Neural progenitor cell (in vitro differentiated cells): ENCODE results near the gene ERICH4.
"Not testable (repeated sequence)": the region's sequence is repeated elsewhere in the genome, so short reads cannot be mapped to it uniquely, and the experiment has no call there.

Experiments used
- EZH2 ChIP-seq: fragments of 200-600 bp; sonication (generic); IDR thresholded peaks from 2 replicates; pipeline ENCODE4 v1.6.1; 2017; ENCODE audit warnings: antibody characterized with exemption, mild to moderate bottlenecking, moderate library complexity
- EZH2phosphoT487 ChIP-seq: fragments of 200-600 bp; sonication (generic); IDR thresholded peaks from 2 replicates; pipeline ENCODE4 v1.6.1; 2017; ENCODE audit warnings: antibody characterized with exemption
- TF ChIP-seq, protein P1 (sequence below): fragments of 200-600 bp; sonication (generic); IDR thresholded peaks from 2 replicates; pipeline ENCODE4 v1.5.1; 2017; ENCODE audit warnings: antibody characterized with exemption, mild to moderate bottlenecking

DNA sequence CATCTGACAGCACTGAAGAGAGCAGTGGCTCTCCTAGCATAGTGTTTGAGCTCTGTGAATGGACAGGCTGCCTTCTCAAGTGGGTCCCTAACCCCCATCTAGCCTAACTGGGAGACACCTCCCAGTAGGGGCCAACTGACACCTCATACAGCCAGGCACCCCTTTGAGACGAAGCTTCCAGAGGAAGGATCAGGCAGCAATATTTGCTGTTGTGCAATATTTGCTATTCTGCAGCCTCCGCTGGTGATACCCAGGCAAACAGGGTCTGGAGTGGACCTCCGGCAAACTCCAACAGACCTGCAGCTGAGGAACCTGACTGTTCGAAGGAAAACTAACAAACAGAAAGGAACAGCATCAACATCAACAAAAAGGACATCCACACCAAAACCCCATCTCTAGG, 44.0 kb downstream of the ERICH4 start:
- TF ChIP-seq EZH2, EZH2phosphoT487: not testable (repeated sequence)
- TF ChIP-seq, protein P1, sequence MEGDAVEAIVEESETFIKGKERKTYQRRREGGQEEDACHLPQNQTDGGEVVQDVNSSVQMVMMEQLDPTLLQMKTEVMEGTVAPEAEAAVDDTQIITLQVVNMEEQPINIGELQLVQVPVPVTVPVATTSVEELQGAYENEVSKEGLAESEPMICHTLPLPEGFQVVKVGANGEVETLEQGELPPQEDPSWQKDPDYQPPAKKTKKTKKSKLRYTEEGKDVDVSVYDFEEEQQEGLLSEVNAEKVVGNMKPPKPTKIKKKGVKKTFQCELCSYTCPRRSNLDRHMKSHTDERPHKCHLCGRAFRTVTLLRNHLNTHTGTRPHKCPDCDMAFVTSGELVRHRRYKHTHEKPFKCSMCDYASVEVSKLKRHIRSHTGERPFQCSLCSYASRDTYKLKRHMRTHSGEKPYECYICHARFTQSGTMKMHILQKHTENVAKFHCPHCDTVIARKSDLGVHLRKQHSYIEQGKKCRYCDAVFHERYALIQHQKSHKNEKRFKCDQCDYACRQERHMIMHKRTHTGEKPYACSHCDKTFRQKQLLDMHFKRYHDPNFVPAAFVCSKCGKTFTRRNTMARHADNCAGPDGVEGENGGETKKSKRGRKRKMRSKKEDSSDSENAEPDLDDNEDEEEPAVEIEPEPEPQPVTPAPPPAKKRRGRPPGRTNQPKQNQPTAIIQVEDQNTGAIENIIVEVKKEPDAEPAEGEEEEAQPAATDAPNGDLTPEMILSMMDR: not testable (repeated sequence)
